Loucy (cell line): ENCODE measurements around the gene GFRA1.

Experiments
- EZH2phosphoT487 ChIP-seq: fragments of 200-600 bp; IDR thresholded peaks from 2 replicates; pipeline ENCODE4 v1.6.1; 2018; ENCODE audit warnings: antibody characterized with exemption, mild to moderate bottlenecking, moderate library complexity, borderline replicate concordance
- TF ChIP-seq, protein P1 (sequence below): fragments of 200-600 bp; sonication (generic); conservative IDR thresholded peaks from 2 replicates; pipeline ENCODE4 v1.5.1; 2014; ENCODE audit warnings: mild to moderate bottlenecking, antibody characterized with exemption, low read length

DNA sequence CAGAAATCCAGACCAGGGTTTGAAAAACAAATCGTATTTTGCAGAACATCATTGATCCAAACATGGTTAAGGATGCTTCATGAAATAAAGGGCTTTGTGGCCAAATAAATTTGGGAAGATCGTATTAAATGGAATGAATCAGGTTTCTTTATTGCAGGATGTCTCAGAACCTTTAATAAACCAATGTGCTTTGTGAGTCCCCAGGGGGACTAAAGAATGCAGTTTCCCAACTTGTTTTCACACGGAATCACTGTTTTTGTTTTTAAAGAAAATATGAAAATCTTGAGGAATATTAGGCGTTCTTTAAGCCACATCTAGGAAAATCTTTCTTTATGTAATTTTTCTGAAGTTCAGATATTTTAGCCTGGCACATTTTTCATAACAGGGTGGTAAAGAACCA lies 34.4 kb upstream of the GFRA1 start:
- TF ChIP-seq, protein P1, sequence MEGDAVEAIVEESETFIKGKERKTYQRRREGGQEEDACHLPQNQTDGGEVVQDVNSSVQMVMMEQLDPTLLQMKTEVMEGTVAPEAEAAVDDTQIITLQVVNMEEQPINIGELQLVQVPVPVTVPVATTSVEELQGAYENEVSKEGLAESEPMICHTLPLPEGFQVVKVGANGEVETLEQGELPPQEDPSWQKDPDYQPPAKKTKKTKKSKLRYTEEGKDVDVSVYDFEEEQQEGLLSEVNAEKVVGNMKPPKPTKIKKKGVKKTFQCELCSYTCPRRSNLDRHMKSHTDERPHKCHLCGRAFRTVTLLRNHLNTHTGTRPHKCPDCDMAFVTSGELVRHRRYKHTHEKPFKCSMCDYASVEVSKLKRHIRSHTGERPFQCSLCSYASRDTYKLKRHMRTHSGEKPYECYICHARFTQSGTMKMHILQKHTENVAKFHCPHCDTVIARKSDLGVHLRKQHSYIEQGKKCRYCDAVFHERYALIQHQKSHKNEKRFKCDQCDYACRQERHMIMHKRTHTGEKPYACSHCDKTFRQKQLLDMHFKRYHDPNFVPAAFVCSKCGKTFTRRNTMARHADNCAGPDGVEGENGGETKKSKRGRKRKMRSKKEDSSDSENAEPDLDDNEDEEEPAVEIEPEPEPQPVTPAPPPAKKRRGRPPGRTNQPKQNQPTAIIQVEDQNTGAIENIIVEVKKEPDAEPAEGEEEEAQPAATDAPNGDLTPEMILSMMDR: no peak
- TF ChIP-seq EZH2phosphoT487: no peak
